Right lobe of liver (tissue), 4 donors: ENCODE results near the gene ERGIC1.

ENCODE experiments used
- POLR2A ChIP-seq: fragments of 450-650 bp; IDR thresholded peaks from one replicate; pipeline ENCODE4 v1.6.1; 2017; ENCODE audit warnings: antibody characterized with exemption, mild to moderate bottlenecking
- TF ChIP-seq, protein P1 (sequence below), 4 donors: fragments of 200-600 bp in 3 of 4; fragments of 450-650 bp in 1 of 4; IDR thresholded peaks; one replicate each; pipeline versions ENCODE4 v1.5.1 to v1.8.0; 2016 to 2022; ENCODE audit warnings: antibody characterized with exemption in 4 of 4, mild to moderate bottlenecking in 2 of 4
- donor health status: DM: no; HTN: no; CAD: no.
- donor health status: DM: no; HTN: no; CAD: no.
- donor health status: DM: no; HTN: yes; CAD: no.

DNA sequence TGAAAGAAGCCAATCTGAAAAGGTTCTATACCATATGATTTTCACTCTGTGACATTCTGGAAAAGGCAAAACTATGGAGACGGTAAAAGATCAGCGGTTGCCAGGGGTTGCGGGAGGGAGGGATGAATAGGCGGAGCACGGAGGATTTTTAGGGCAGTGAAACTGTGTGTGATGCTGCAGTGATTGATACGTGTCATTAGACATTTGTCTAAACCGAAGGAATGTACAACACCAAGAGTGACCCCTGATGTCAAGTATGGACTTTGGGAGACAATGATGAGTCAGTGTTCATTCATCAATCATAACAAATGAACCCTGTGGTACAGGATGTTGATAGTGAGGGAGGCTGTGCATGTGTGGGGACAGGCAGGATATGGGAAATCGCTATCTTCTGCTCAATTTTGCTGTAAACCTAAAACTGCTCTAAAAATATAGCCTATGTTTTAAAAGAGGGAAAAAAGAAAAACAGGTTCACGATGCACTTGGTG is 34.4 kb downstream of the ERGIC1 start:
- TF ChIP-seq, protein P1, sequence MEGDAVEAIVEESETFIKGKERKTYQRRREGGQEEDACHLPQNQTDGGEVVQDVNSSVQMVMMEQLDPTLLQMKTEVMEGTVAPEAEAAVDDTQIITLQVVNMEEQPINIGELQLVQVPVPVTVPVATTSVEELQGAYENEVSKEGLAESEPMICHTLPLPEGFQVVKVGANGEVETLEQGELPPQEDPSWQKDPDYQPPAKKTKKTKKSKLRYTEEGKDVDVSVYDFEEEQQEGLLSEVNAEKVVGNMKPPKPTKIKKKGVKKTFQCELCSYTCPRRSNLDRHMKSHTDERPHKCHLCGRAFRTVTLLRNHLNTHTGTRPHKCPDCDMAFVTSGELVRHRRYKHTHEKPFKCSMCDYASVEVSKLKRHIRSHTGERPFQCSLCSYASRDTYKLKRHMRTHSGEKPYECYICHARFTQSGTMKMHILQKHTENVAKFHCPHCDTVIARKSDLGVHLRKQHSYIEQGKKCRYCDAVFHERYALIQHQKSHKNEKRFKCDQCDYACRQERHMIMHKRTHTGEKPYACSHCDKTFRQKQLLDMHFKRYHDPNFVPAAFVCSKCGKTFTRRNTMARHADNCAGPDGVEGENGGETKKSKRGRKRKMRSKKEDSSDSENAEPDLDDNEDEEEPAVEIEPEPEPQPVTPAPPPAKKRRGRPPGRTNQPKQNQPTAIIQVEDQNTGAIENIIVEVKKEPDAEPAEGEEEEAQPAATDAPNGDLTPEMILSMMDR (IDR thresholded peaks at IDR 0.05) = no peak
- TF ChIP-seq POLR2A = no peak
